Mucosa of descending colon (tissue), 3 donors: Measurements from ENCODE around the gene RHOG. TPM values are rescaled to one million over a fixed set of nuclear protein-coding genes. Genes with fewer than 3 reads are reported as not detected.
"Not testable (repeated sequence)": the region's sequence is repeated elsewhere in the genome, so short reads cannot be mapped to it uniquely, and the experiment has no call there.

Experiments
- ATAC-seq: fragments of 200-7000 bp; cut with Tn5 transposase; one replicate; pipeline ENCODE4 v1.9.1; 2020; ENCODE audit warnings: mild to moderate bottlenecking, moderate library complexity
- DNase-seq, 3 donors: peaks; one replicate each; pipeline ENCODE4 v3.0.0-alpha.2; 2020
- H3K36me3 ChIP-seq: fragments of 200-600 bp; one replicate; pipeline ENCODE4 v1.8.0; 2021; ENCODE audit warnings: low read depth, mild to moderate bottlenecking
- H3K4me1 ChIP-seq: fragments of 200-600 bp; one replicate; pipeline ENCODE4 v1.8.0; 2021; ENCODE audit warnings: low read depth, mild to moderate bottlenecking
- H3K4me3 ChIP-seq: fragments of 200-600 bp; one replicate; pipeline ENCODE4 v1.8.0; 2021; ENCODE audit warnings: mild to moderate bottlenecking
- H3K9me3 ChIP-seq: fragments of 200-600 bp; one replicate; pipeline ENCODE4 v1.8.0; 2021; ENCODE audit warnings: mild to moderate bottlenecking
- CTCF ChIP-seq: fragments of 200-600 bp; IDR thresholded peaks from one replicate; pipeline ENCODE4 v1.8.0; 2022; ENCODE audit warnings: antibody characterized with exemption, mild to moderate bottlenecking
- intact Hi-C, 2 donors: fragments of 100-400 bp; cut with DNase I in 1 of 2; cut with micrococcal nuclease in 1 of 2; formaldehyde crosslinking; loops; one replicate each; pipeline versions ENCODE4 v1.11.0 to v1.11.1; 2022; cut with DNase I, micrococcal nuclease
- total RNA-seq, 3 donors: library from RNA; stranded (reverse); fragmentation: NEBNext Ultra II Directional in 2 of 3; extraction: Animal tissue kit (Norgen Biotek cat#: 25700) in 2 of 3; gene quantifications; one replicate each; pipeline versions ENCODE4 v1.2.1 to v1.2.4, GENCODE V29; 2021 to 2023
- donor health status: DM: no; HTN: no; CAD: no; lungs with moderate emphysema.
- donor health status: DM: no; HTN: no; CAD: no.
- donor health status: DM: no; HTN: yes; CAD: no.

Gene RHOG
- total RNA-seq, 3 donors from 2014 or later: 62.7 to 77.2 (median 74.1) TPM

DNA sequence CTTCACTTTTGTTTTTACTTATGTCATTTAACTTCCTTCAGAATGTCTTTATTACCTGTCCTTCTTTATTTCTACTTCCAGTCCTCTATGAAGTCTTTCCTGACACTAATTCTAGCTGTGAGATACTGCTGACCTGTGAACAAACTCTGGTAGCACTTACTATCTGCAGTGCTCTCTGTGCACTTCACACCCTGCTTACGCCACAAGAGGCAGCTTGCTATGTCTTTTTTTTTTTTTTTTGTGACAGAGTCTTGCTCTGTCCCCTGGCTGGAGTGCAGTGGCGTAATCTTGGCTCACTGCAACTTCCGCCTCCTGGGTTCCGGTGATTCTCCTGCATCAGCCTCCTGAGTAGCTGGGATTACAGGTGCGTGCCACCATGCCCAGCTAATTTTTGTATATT is 25.4 kb upstream of the RHOG start:
- DNase-seq (no peak), ATAC-seq (peak; percentile 70)
- H3K9me3 ChIP-seq: no peaks in the 10 kb centered on the region
- no peak overlapping the region for H3K4me3 ChIP-seq
- H3K4me1 ChIP-seq: peaks cover 32% of the 10 kb centered on the region
- no peaks in the 10 kb centered on the region for H3K36me3 ChIP-seq
- TF ChIP-seq CTCF: no peak
- intact Hi-C loops: no loop called here

DNA sequence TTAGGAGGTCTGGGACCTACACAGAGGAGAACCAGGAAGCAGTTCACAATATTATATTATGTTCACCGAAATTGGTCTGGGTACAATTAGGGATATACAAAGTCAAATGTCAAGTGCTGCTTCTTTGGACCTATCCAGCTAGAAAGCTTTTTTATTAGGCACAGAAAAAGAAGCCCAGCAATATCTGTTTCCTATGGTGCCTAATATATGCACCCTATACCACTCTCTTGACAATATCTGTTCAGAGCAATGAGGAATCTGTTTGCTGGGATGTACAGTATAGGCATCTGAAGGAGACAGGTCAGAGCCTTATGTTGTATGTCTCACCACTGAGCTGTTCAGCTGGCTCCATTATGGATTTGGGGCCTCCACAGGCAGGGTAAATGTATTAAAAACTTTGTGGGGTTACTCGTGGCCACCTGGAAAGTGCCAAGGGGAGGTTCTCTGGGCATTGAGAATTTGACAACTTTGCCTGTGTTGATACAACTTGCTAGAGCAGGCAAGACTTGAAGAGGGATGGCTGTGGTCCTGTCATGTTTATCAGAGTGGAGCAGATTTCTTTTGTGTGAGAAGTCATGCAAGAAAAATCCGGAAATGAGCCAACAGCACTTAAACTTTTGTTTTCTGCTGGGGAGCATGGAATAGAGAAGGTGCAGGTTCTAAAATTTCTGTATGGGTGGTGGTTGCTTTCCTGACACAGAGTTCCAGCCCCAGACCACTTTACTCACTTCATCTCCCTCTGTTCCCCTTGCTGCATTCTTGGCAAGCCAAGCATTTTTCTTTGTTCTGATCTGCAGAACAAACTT is 24.8 kb upstream of the RHOG start:
- H3K4me3 ChIP-seq: no peak overlapping the region
- intact Hi-C loops: no loop called here
- ATAC-seq (no peak), DNase-seq (no peak)
- no peaks in the 10 kb centered on the region for H3K36me3 ChIP-seq
- H3K4me1 ChIP-seq: peaks cover 38% of the 10 kb centered on the region
- no peaks in the 10 kb centered on the region for H3K9me3 ChIP-seq
- TF ChIP-seq CTCF: no peak

DNA sequence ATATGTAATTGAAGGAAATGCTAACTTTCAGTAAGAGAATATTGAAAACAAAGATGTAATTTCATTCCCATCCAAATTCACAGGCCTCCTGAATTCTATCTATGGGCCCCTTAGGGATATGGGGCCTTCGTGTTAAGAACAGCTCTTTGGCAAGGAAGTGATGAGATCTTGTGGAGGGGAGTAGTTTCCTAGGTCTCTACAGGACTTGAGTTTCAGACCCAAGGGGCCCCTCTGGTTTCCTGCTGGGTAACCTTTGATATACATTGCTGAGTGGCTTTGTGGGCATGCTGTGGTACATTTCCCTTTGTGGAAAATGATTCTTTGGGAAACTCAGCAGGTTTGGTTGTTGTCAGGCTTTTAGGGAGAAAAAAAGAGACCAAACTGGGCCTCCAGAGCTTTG is 20.9 kb upstream of the RHOG start:
- Histone ChIP-seq H3K36me3 (no peaks in the 10 kb centered on the region), H3K9me3 (no peaks in the 10 kb centered on the region), H3K4me3 (no peak overlapping the region), H3K4me1 (peaks cover 53% of the 10 kb centered on the region)
- no peak for TF ChIP-seq CTCF
- no peak for ATAC-seq
- intact Hi-C loops: no loop called here
- no peak for DNase-seq

DNA sequence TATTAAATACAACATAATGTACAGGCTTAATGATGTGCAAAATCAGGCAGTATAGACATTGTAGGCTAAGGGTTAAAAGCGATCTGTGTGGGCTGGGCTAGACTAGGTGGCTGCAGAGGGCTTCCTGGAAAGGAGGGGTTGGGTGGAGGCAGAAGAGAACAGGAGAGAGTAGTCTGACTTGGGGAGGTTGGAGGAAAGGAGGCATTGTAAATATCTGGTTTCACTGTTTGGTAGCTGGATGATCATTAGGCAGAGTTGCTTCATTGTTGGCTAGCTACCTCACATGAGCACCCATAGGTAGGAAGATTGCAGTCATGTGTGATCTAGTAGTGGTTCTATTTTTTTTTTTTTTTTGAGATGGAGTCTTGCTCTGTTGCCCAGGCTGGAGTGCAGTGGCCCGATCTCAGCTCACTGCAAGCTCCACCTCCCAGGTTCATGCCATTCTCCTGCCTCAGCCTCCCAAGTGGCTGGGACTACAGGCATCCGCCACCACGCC is 20.2 kb upstream of the RHOG start:
- H3K36me3 ChIP-seq, H3K9me3 ChIP-seq, H3K4me3 ChIP-seq, intact Hi-C loops: not testable (repeated sequence)
- peaks cover 47% of the 10 kb centered on the region for H3K4me1 ChIP-seq
- ATAC-seq (peak; percentile 80), DNase-seq (peak in 1 of 3 donors; percentile 57)

- Histone ChIP-seq H3K9me3 (no peaks in the 10 kb centered on the region), H3K4me3 (no peak overlapping the region), H3K4me1 (peaks cover 41% of the 10 kb centered on the region), H3K36me3 (no peaks in the 10 kb centered on the region)
- DNase-seq (no peak), ATAC-seq (no peak)
- intact Hi-C loops: no loop called here
- no peak for TF ChIP-seq CTCF
Observed at GRCh38 chr11:3860375-3860774, 19.6 kb upstream of the RHOG start.

- peak; percentile 4 for ATAC-seq
- Histone ChIP-seq H3K9me3 (no peaks in the 10 kb centered on the region), H3K4me1 (peaks cover 40% of the 10 kb centered on the region), H3K4me3 (no peak overlapping the region), H3K36me3 (no peaks in the 10 kb centered on the region)
- intact Hi-C loops: no loop called here
- peak; percentile 68 to 75 (median 72) for DNase-seq
- TF ChIP-seq CTCF: no peak
Observed at GRCh38 chr11:3859373-3859881, 18.7 kb upstream of the RHOG start.
